ENCODE results near the gene ELP4.

- TF ChIP-seq CTCF (IDR thresholded peaks at IDR 0.05), result no peak
- no peak for TF ChIP-seq POLR2A (IDR thresholded peaks at IDR 0.05)
These were observed 21.7 kb downstream of the ELP4 start for GRCh38 chr11:31531293-31531692.
